GM23338 (cell line): ENCODE results near the gene AOAH. TPM values are rescaled to one million over a fixed set of nuclear protein-coding genes. Genes with fewer than 3 reads are reported as not detected.

Source experiments
- ATAC-seq: fragments of 200-7000 bp; cut with Tn5 transposase; 3 replicates; pipeline ENCODE4 v1.9.1; 2020
- DNase-seq: peaks from one replicate; pipeline ENCODE4 v3.0.0-alpha.2; 2015; ENCODE audit warnings: low spot score
- H2AFZ ChIP-seq: fragments of 200-600 bp; sonication (generic); 2 replicates; pipeline ENCODE4 v1.8.0; 2016; ENCODE audit warnings: antibody characterized with exemption, mild to moderate bottlenecking, moderate library complexity
- H3F3A ChIP-seq: fragments of 200-600 bp; sonication (generic); replicated peaks from 2 replicates; pipeline ENCODE4 v1.8.0; 2017; ENCODE audit warnings: antibody characterized with exemption, mixed run types, low read depth
- H3K27ac ChIP-seq: fragments of 200-600 bp; sonication (generic); 2 replicates; pipeline ENCODE4 v1.6.1; 2016; ENCODE audit warnings: low read depth
- H3K27me3 ChIP-seq: fragments of 200-600 bp; sonication (generic); 2 replicates; pipeline ENCODE4 v1.8.0; 2016; ENCODE audit warnings: mild to moderate bottlenecking, mixed run types, moderate library complexity; ENCODE audit not compliant: insufficient read depth
- H3K36me3 ChIP-seq: fragments of 200-600 bp; sonication (generic); 2 replicates; pipeline ENCODE4 v1.8.0; 2016; ENCODE audit warnings: mild to moderate bottlenecking; ENCODE audit not compliant: insufficient read depth
- H3K4me1 ChIP-seq: fragments of 200-600 bp; sonication (generic); 2 replicates; pipeline ENCODE4 v1.8.0; 2016; ENCODE audit warnings: mild to moderate bottlenecking, moderate library complexity; ENCODE audit not compliant: insufficient read depth
- H3K4me2 ChIP-seq: fragments of 200-600 bp; sonication (generic); 2 replicates; pipeline ENCODE4 v1.7.1; 2017; ENCODE audit warnings: mixed run types
- H3K4me3 ChIP-seq: fragments of 200-600 bp; sonication (generic); 2 replicates; pipeline ENCODE4 v1.6.1; 2016; ENCODE audit warnings: mixed run types
- H3K79me2 ChIP-seq: fragments of 200-600 bp; sonication (generic); replicated peaks from 2 replicates; pipeline ENCODE4 v1.8.0; 2017; ENCODE audit warnings: mild to moderate bottlenecking; ENCODE audit not compliant: insufficient read depth
- H3K9me2 ChIP-seq: fragments of 200-600 bp; sonication (generic); 2 replicates; pipeline ENCODE4 v1.8.0; 2017; ENCODE audit not compliant: insufficient read depth
- H4K20me1 ChIP-seq: fragments of 200-600 bp; sonication (generic); replicated peaks from 2 replicates; pipeline ENCODE4 v1.8.0; 2017; ENCODE audit warnings: mild to moderate bottlenecking; ENCODE audit not compliant: insufficient read depth
- H3K27ac Mint-ChIP-seq: 2 replicates; pipeline ENCODE4 v1.8.0; 2020; ENCODE audit warnings: inconsistent platforms, mild to moderate bottlenecking, moderate library complexity, mixed read lengths
- H3K27me3 Mint-ChIP-seq: 3 replicates; pipeline ENCODE4 v1.8.0; 2022; ENCODE audit warnings: low read depth, mild to moderate bottlenecking, moderate library complexity, mixed read lengths, inconsistent platforms; ENCODE audit not compliant: insufficient read depth, poor library complexity
- H3K36me3 Mint-ChIP-seq: 3 replicates; pipeline ENCODE4 v1.8.0; 2021; ENCODE audit warnings: low read depth, mild to moderate bottlenecking, inconsistent platforms, moderate library complexity, mixed read lengths
- H3K4me1 Mint-ChIP-seq: 3 replicates; pipeline ENCODE4 v1.8.0; 2020; ENCODE audit warnings: mild to moderate bottlenecking, inconsistent platforms, mixed read lengths
- H3K4me3 Mint-ChIP-seq: 3 replicates; pipeline ENCODE4 v1.8.0; 2021; ENCODE audit warnings: moderate library complexity, mild to moderate bottlenecking, inconsistent platforms, mixed read lengths
- H3K9me3 Mint-ChIP-seq: 3 replicates; pipeline ENCODE4 v1.8.0; 2020; ENCODE audit warnings: moderate library complexity, mild to moderate bottlenecking, inconsistent platforms, mixed read lengths
- CREB1 ChIP-seq: fragments of 250-450 bp; sonication (Bioruptor Pico); IDR thresholded peaks from 2 replicates; pipeline ENCODE4 v1.5.0; 2020; ENCODE audit warnings: low read depth, mild to moderate bottlenecking, moderate library complexity
- EZH2 ChIP-seq: fragments of 200-600 bp; sonication (generic); IDR thresholded peaks from one replicate; pipeline ENCODE4 v1.8.0; 2017; ENCODE audit warnings: antibody characterized with exemption, mild to moderate bottlenecking, low read depth; ENCODE audit not compliant: unreplicated experiment
- EZH2phosphoT487 ChIP-seq: fragments of 200-600 bp; sonication (generic); IDR thresholded peaks from one replicate; pipeline ENCODE4 v1.8.1; 2018; ENCODE audit warnings: antibody characterized with exemption; ENCODE audit not compliant: unreplicated experiment
- JUNB ChIP-seq: IDR thresholded peaks from one replicate; pipeline ENCODE4 v1.6.1; 2016; ENCODE audit warnings: antibody characterized with exemption; ENCODE audit not compliant: unreplicated experiment
- NANOG ChIP-seq: IDR thresholded peaks from 2 replicates; pipeline ENCODE4 v1.6.1; 2016; ENCODE audit warnings: antibody characterized with exemption, borderline replicate concordance
- POLR2AphosphoS5 ChIP-seq: IDR thresholded peaks from 2 replicates; pipeline ENCODE4 v1.6.1; 2016; ENCODE audit warnings: antibody characterized with exemption, low read depth
- ZNF331 ChIP-seq: fragments of 250-450 bp; sonication (Bioruptor Pico); IDR thresholded peaks from 2 replicates; pipeline ENCODE4 v1.5.0; 2020; ENCODE audit warnings: low read depth, mild to moderate bottlenecking, moderate library complexity
- ZNF462 ChIP-seq: fragments of 250-450 bp; sonication (Bioruptor Pico); IDR thresholded peaks from 2 replicates; pipeline ENCODE4 v1.5.0; 2020; ENCODE audit warnings: mild to moderate bottlenecking, moderate library complexity
- polyA plus RNA-seq: library from polyadenylated mRNA; unstranded; fragments of >200 nt; fragmentation: Nextera tagmentation; extraction: Ambion mirVana; gene quantifications from 2 replicates; pipeline ENCODE4 v1.2.1, GENCODE V29; 2016
- total RNA-seq: library from RNA; depleted of rRNA; stranded (reverse); fragments of >200 nt; shearing (Covaris generic); gene quantifications from 2 replicates; pipeline ENCODE4 v1.2.3, GENCODE V29; 2014
- TF ChIP-seq, protein P1 (sequence below): IDR thresholded peaks from 2 replicates; pipeline ENCODE4 v1.6.1; 2016; ENCODE audit warnings: antibody characterized with exemption

The AOAH gene
- total and polyA plus RNA-seq, 2 experiments from 2014 or later, result not detected

- no peak overlapping the region for H3K4me3 Mint-ChIP-seq
- Histone ChIP-seq H3K79me2 (no peaks in the 10 kb centered on the region), H3K9me2 (peaks cover 6% of the 10 kb centered on the region; the same call in 1 of the 2 replicates), H4K20me1 (no peaks in the 10 kb centered on the region), H3K27me3 (no peaks in the 10 kb centered on the region), H3K4me2 (no peak overlapping the region), H3F3A (no peaks in the 10 kb centered on the region), H3K27ac (no peak overlapping the region), H2AFZ (no peak overlapping the region), H3K36me3 (no peaks in the 10 kb centered on the region), H3K4me3 (no peak overlapping the region), H3K4me1 (no peaks in the 10 kb centered on the region; the same call in none of the 2 replicates)
- DNase-seq, result no peak
- no peak overlapping the region for H3K27ac Mint-ChIP-seq
- peaks cover 16% of the 10 kb centered on the region for H3K36me3 Mint-ChIP-seq
- peaks cover 9% of the 10 kb centered on the region; the same call in 2 of the 3 replicates for H3K4me1 Mint-ChIP-seq
- H3K9me3 Mint-ChIP-seq, result peaks cover 17% of the 10 kb centered on the region; the same call in 2 of the 3 replicates
- H3K27me3 Mint-ChIP-seq, result peaks cover 2% of the 10 kb centered on the region
- no peak for ATAC-seq
- TF ChIP-seq ZNF462 (CRISPR knock-in tag) (no peak), JUNB (no peak), EZH2phosphoT487 (no peak), POLR2AphosphoS5 (no peak), ZNF331 (CRISPR knock-in tag) (no peak), EZH2 (no peak), CREB1 (CRISPR knock-in tag) (no peak), NANOG (no peak)
- TF ChIP-seq, protein P1, sequence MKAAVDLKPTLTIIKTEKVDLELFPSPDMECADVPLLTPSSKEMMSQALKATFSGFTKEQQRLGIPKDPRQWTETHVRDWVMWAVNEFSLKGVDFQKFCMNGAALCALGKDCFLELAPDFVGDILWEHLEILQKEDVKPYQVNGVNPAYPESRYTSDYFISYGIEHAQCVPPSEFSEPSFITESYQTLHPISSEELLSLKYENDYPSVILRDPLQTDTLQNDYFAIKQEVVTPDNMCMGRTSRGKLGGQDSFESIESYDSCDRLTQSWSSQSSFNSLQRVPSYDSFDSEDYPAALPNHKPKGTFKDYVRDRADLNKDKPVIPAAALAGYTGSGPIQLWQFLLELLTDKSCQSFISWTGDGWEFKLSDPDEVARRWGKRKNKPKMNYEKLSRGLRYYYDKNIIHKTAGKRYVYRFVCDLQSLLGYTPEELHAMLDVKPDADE, result no peak
Measured at GRCh38 chr7:36575832-36576231, 148.5 kb downstream of the AOAH start.
